ENCODE results near the gene CST11. TPM values are rescaled to one million over a fixed set of nuclear protein-coding genes. Genes with fewer than 3 reads are reported as not detected.

Gene CST11, protein sequence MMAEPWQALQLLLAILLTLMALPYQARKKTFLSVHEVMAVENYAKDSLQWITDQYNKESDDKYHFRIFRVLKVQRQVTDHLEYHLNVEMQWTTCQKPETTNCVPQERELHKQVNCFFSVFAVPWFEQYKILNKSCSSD
- not detected in 2 replicates for total RNA-seq

DNA sequence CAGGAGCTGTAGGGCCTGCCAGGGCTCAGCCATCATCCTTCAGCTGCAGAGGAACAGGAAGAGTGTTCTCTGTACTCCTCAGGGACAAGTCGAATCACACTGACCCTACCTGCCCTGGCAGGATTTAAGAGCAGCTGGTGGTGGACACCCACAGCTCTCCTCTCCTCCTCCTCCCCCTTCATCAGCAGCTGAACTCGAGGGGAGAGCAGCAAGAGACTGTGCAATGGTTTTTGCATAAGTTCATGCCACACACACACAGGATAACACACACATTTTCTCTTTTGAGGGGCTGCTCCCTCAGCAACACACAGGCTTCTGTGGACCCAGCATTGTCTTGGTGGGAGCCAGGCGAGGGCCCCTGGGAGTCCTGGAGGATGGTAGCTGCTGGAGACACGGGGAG, at the start of gene CST11:
Gene CST11 (minus strand): TSS at position 101 of the 400 bp plus-strand sequence. CDS start 65 bp downstream, at position 36.

DNA sequence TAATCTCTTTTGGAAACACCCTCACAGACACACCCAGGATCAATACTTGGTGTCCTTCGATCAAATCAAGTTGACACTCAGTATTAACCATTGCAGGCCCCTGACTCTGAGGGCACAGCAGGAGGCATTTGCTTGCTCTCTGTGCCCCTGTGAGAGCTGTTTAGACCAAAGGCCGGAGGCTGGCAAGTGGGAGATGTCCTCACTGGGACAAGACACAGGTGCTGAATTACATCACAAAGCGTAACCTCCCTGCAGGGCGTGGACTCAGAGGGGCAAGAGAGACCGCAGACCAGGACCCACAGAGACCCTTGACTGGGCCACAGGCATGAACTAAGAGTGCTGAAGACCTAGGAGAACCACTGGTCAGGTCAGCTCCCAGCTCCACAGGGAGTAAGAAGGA, 38.1 kb upstream of the CST11 start, which contains the start of gene CST8:
Gene CST8 (plus strand): TSS at position 301 of the 400 bp plus-strand sequence. CDS start 551 bp downstream, outside the sequence.

DNA sequence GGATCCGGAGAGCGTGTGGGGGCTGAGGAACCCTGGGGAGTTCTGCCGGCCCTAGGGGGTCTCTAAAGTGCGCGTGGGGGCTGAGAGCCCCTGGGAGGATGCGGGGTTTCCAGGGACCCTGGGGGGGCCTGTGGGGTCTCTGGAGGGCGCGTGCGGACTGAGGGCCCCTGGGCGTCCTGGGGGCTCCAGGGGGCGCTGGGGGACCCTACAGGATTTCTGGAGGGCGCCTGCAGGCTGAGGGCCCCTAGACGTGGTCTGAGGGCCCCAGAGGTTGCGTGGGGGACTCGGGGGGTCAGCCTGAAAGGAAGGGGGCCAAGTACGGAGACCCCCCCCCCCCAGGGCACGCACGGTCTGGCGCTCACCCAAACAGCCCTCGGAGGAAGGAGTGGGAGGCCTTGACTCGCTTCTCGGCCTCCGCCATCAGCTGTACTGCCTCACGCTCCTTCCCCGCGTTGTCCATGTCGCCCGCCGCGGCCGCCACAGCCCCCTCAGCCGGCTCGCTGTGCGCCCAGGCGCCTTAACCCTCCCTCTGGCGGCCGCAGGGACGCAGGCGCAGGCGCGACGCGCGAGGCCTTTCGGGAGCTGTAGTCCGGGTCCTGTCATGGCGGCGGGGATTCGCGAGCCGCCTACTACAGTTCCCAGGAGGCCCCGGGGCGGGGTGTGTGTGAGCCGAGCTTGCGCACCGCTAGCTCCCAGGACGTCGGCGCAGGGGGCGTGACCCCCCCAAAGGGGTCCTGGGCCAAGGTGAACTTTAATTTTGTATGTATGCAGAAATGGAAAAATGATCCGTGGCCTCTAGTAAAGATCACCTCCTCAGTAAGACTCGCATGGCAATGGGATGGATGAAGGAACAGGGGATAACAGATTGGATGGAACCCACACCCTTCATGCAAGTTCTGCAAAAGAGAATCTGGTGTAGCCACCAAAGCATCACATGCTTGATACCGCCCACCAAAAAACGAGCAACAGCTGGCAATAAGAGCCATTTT, 31.4 kb downstream of the CST11 start, which contains the start of gene NAPB:
Gene NAPB (minus strand): TSS at position 546 of the 989 bp plus-strand sequence. CDS start 86 bp downstream, at position 460.

Other genes starting within 250 kb of the CST11 start
- 14.6 and 21.0 TPM in 2 replicates for gene NXT1, start 102.1 kb downstream of the CST11 start, total RNA-seq
- 23.8 and 32.9 TPM in 2 replicates for gene GZF1, start 90.7 kb downstream of the CST11 start, total RNA-seq
- gene NAPB, start 31.4 kb downstream of the CST11 start, total RNA-seq: 5.8 and 7.3 TPM in 2 replicates
- not detected in 2 replicates for gene CSTL1, start 13.2 kb downstream of the CST11 start, total RNA-seq
- not detected in 2 replicates for gene CST8, start 38.2 kb upstream of the CST11 start, total RNA-seq
- gene CST9L, start 115.6 kb upstream of the CST11 start, total RNA-seq: not detected in 2 replicates
- not detected in 2 replicates for gene CST9, start 153.0 kb upstream of the CST11 start, total RNA-seq
- 173 and 310 TPM in 2 replicates for gene CST3, start 185.1 kb upstream of the CST11 start, total RNA-seq
- gene CST4, start 236.2 kb upstream of the CST11 start, total RNA-seq: 0.26 and 0.31 TPM in 2 replicates